ENCODE measurements around the gene ABTB1.

DNA sequence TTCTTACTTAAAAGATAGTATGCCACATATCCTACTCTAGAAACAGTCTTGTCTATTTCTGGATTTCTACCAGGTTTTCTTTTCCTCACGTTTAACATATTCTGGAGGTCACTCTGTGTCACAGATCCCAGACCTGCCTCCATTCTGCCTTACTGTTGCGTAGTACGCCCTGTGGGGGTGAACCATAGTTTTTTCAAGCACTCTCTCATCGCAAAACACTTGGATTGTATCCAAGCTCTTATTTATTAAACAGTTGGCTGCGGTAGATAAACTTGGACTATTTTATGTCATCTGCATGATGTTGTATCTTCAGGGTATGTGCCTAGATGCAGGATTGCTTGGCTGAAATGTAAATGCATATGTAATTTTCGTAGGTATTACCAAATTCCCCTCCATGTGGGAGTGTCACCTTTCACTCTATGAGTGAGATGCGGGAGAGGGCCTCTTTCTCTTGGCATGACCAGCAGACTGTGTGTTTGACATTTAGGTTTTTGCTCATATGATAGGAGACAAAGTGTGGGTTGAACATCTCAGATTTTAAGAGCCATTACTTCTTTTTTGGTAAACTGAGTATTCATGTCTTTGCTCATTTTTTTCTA is 55.8 kb downstream of the ABTB1 start:
- TF ChIP-seq, protein P1, sequence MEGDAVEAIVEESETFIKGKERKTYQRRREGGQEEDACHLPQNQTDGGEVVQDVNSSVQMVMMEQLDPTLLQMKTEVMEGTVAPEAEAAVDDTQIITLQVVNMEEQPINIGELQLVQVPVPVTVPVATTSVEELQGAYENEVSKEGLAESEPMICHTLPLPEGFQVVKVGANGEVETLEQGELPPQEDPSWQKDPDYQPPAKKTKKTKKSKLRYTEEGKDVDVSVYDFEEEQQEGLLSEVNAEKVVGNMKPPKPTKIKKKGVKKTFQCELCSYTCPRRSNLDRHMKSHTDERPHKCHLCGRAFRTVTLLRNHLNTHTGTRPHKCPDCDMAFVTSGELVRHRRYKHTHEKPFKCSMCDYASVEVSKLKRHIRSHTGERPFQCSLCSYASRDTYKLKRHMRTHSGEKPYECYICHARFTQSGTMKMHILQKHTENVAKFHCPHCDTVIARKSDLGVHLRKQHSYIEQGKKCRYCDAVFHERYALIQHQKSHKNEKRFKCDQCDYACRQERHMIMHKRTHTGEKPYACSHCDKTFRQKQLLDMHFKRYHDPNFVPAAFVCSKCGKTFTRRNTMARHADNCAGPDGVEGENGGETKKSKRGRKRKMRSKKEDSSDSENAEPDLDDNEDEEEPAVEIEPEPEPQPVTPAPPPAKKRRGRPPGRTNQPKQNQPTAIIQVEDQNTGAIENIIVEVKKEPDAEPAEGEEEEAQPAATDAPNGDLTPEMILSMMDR (IDR thresholded peaks at IDR 0.05) = no peak
- no peak for TF ChIP-seq POLR2A (IDR thresholded peaks at IDR 0.05)
